ENCODE results near the gene COL15A1.

COL15A1 gene

GRCh38 chr9:98917746-98918487 lies 25.8 kb upstream of the COL15A1 start:
- no peak for DNase-seq

DNA sequence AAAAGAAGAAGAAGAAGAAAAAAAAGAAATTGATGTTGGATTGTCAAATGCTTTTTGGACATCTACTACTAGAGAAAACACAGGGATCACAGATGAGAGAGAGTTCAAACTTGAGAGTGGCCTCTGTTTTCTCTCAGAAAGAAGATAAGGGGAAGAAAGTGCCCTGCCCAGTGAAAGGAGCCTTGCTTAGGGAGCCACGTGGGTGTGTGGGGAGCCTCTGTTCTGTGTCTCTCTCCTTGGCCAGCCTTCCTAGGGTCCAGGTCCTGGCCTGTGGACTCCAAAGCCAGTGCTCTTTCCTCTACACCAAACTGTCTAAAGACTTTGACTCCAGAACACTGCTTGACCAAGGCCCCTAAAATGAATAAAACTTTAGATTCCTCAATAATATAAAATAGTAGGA lies 22.0 kb upstream of the COL15A1 start:
- DNase-seq = no peak

- DNase-seq = no peak
Measured at GRCh38 chr9:98922721-98923435, 20.8 kb upstream of the COL15A1 start.

- DNase-seq = no peak
Measured at GRCh38 chr9:98923451-98924123, 20.1 kb upstream of the COL15A1 start.

- no peak for DNase-seq
Measured at GRCh38 chr9:98924946-98925820, 18.5 kb upstream of the COL15A1 start.

- DNase-seq = no peak
Measured at GRCh38 chr9:98925956-98926355, 17.8 kb upstream of the COL15A1 start.

DNA sequence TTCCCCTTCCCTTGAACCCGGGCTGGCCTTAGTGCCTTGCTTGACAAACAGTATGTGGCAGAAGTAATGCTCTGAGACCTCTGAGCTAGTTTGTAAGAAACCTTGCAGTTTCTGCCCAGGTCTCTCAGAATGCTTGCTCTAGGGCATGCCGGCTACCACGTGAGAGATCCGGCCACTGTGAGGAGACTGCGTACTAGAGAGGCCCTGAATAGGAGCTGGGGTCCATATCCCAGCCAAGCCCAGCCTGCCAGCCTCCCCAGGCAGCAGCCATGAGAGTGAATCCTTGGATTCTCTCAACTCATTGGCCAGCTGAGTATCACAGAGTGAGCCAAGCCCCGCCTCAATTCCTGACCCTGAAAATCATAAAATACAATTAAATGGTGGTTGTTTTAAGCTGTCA lies 16.0 kb upstream of the COL15A1 start:
- no peak for DNase-seq

DNA sequence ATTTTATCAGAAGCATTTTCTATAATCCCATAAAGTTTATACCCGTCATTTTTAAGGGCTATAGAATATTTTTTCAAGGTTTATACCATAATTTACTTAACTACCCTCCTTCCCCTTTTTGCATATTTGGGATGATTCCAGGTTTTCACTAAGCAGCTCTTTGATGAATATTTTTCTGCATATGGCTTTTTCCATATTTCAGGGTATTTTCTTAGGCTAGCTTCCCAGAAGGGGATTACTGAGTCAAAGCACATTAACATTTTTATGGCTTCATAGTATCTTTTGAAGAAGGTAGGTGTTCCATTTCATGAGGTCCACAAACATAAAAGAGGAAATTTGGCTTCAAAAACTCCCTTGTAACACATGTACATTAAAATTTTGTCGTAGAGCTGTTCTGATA lies 14.6 kb upstream of the COL15A1 start:
- DNase-seq = peak; percentile 55

DNA sequence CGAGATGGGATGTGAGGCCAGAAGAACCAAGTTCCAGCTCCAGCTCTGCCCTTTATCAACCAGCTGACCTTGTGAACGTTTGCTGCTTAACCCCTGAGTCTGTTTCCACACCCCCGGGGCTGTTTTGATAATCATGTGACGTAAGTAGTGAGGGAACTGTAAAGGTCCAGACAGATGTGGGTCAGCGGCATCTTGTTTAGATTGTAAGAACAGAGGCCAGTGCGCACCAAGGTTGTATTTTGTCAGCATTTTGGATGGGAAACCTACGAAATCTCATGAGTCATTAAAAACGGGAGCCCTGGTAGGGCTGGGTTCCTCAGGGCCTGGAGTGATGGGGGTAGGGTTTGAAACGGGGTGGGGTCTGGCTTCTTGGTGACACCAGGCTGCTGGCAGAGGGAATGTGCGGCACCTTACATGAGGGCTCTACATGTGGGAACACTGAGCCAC lies 13.8 kb upstream of the COL15A1 start:
- DNase-seq = no peak

- no peak for DNase-seq
Measured at GRCh38 chr9:98930792-98931191, 12.9 kb upstream of the COL15A1 start.

DNA sequence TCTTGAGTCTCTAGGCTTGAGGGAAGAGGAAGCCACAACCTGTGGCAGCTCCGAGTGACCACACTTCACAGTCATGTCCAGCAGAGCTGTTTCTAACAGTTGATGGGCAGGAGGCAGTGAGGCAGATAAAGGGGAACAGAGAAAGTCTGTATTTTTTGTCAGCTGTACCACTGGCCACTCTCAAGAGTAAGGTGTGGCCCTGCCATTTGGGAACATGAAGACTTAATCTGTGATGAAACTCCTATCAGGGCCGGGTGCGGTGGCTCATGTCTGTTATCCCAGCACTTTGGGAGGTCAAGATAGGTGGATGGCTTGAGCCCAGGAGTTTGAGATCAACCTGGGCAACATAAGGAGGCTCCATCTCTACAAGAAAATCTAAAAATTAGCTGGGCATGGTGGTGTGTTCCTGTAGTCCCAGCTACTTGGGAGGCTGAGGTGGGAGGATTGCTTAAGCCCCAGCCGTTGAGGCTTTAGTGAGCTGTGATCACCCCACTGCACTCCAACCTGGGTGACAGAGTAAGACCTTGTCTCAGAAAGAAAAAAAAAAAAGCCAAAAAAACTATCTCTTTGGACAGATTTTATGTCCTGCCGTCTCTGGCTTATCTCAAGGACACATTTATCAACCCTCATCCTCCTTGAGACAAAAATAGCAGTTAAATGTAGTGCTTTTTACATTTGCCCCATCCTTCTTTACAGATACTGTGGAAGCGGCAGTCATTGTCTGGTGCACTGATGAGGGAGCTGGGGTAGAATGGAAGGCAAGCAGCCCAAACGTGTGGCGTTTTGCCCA lies 11.9 kb upstream of the COL15A1 start:
- no peak for DNase-seq

GRCh38 chr9:98933185-98933584 lies 10.5 kb upstream of the COL15A1 start:
- DNase-seq = no peak

- no peak for DNase-seq
Measured at GRCh38 chr9:98933890-98934289, 9.8 kb upstream of the COL15A1 start.

DNA sequence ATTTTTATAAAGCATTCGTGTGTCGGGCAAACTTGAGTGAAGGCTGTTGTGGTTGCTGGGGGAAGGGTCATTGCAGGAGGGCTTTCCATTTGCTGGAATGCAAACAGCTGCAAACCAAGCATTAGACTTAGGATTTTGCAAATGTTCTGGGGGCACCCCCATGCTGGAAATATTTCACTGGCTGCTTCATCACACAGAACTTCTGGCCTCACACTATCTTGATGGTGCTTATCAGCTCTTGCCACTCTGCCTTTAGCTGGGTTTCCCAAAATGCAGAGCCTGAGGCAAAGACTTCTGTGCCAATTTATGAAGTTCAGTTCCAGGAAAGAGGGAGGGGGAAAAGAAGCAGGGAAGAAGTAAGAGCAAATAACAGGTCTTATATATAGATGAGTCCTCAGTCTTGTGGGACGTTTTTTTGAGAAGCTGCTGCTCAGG lies 8.6 kb upstream of the COL15A1 start:
- DNase-seq = no peak

GRCh38 chr9:98940276-98940675 lies 3.4 kb upstream of the COL15A1 start:
- no peak for DNase-seq

GRCh38 chr9:98941946-98942523 lies 1.7 kb upstream of the COL15A1 start:
- no peak for DNase-seq

DNA sequence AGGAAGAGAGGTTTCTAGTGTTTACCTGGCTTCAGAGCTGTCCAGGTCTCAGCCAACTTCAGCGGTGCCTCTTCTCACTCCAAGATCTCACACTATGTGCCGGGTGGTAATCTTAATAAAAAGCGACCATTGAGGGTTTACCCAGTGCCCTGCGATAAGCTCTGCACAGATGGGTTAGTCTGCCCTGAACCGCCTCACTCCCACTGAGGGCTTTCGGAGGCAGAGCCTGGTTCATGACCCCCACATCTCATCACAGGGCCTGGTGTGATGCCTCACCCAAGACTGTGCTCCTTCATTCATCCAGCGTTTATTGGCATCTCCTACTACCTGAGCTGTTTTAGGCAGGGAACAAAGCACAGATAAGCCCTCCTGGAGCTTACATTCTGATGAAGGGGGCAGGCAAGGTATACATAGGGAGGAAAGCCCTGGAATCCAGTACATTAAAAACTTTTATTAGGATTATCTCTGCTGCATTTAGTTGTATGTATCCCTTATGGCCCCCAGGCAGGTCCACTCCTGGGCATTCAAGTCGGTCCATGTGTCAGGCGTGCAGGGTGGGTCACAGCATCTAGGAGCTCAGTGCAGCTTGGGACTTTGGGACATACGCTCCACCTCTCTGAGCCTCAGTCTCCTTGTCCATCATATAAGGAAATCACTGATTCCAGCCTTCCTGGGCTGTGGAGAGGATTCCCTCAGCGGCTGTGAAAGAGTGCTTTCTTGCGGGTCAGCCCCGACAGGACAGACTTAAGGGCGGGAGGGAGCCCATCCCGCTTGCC lies 613 bp upstream of the COL15A1 start:
- no peak for DNase-seq

GRCh38 chr9:98944057-98944733 lies 488 bp downstream of the COL15A1 start:
- DNase-seq = no peak

DNA sequence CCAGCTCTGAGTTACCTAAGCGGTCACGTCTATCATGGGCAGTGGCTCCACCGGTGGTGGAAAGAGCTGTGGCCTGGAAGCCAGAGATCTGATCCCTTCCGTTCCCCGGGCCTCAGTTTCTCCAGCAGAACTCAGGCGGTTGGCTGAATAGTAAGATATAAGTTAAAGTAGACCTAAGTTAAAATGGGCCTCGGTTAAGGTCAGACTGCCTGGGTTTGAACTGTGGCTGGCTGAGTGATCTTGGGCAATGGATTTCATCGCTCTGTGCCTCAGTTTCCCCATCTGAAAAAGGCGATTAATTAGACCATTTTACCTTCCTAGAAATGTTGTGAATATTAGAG lies 997 bp downstream of the COL15A1 start:
- no peak for DNase-seq

DNA sequence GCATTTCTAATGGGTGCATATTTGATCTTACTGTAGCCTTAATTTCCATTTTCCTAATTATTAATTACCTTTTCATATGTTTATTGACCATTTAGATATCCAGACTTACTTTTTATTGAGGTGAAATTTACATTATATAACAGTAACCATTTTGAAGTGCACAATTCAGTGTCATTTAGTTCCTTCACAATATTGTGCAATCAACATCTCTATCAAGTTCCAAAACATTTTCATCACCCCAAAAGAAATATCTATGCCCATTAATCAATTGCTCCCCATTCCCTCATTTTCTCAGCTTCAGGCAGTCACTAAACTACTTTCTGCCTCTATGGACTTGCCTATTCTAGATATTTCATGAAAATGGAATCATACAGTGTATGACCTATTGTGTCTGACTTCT lies 5.9 kb downstream of the COL15A1 start:
- DNase-seq = no peak

All from HCEC 1CT (cell line).